ENCODE results near the gene SMIM35. TPM values are rescaled to one million over a fixed set of nuclear protein-coding genes. Genes with fewer than 3 reads are reported as not detected.

SMIM35 gene
- total RNA-seq, 1 experiment from 2014 or later = not detected

- Histone ChIP-seq H3K23me2 (ENCODE audit: insufficient read length, low read depth, low read length, poor library complexity, severe bottlenecking) (no peaks in the 10 kb centered on the region), H4K5ac (ENCODE audit: insufficient read length, low read depth, low read length) (no peak overlapping the region), H3K14ac (ENCODE audit: insufficient read depth, low read length) (no peak overlapping the region), H2AK5ac (ENCODE audit: insufficient read length, low read length) (no peak overlapping the region), H4K91ac (ENCODE audit: insufficient read length, low read depth, low read length) (no peak overlapping the region), H4K20me1 (ENCODE audit: control insufficient read depth, insufficient read depth, insufficient read length) (no peaks in the 10 kb centered on the region), H3K18ac (ENCODE audit: insufficient read length, low read depth, low read length) (no peak overlapping the region), H3K79me2 (ENCODE audit: insufficient read depth, low read length) (no peaks in the 10 kb centered on the region), H3K56ac (ENCODE audit: insufficient read length, low read depth, low read length) (no peak overlapping the region), H2BK120ac (ENCODE audit: low read depth, low read length, poor library complexity, severe bottlenecking) (no peak overlapping the region), H3K27ac (ENCODE audit: insufficient read length, low read depth, low read length) (no peak overlapping the region), H3K79me1 (ENCODE audit: insufficient read depth, low read depth, low read length, poor library complexity, severe bottlenecking) (no peaks in the 10 kb centered on the region), H2BK12ac (ENCODE audit: insufficient read length, low read depth, low read length) (no peak overlapping the region), H2BK15ac (ENCODE audit: low read depth, low read length) (no peak overlapping the region), H3K9me3 (ENCODE audit: control insufficient read depth, low read depth, low read length) (no peaks in the 10 kb centered on the region), H3K27me3 (ENCODE audit: insufficient read depth, low read length) (no peaks in the 10 kb centered on the region), H3K4me1 (ENCODE audit: insufficient read depth, low read length) (no peaks in the 10 kb centered on the region), H3K9ac (ENCODE audit: extremely low read depth, insufficient read length, low read length) (no peak overlapping the region), H2AFZ (ENCODE audit: low read length) (no peak overlapping the region), H2BK20ac (ENCODE audit: low read depth, low read length, poor library complexity, severe bottlenecking) (no peak overlapping the region), H2BK5ac (ENCODE audit: insufficient read length, low read length) (no peak overlapping the region), H3K4ac (ENCODE audit: low read depth, low read length) (no peak overlapping the region), H3K4me2 (ENCODE audit: insufficient read depth, insufficient read length, low read length) (no peak overlapping the region), H4K8ac (replicated peaks; ENCODE audit: insufficient read length, low read depth, low read length) (no peak overlapping the region), H3T11ph (ENCODE audit: low read length) (no peak overlapping the region), H3K23ac (ENCODE audit: insufficient read length, low read depth, low read length) (no peak overlapping the region)
- no peaks in the 10 kb centered on the region for H3K9me3 Mint-ChIP-seq
- peaks cover 14% of the 10 kb centered on the region for H3K27me3 Mint-ChIP-seq (ENCODE audit: low read depth)
- WGBS (ENCODE audit: extremely low coverage, insufficient read length, low lambda C conversion rate) = no CpG with 5 or more reads among the region's 6 CpGs
- no peak overlapping the region for H3K4me3 Mint-ChIP-seq
- H3K36me3 Mint-ChIP-seq (ENCODE audit: insufficient read depth in 1 of 3, low read depth in 3 of 3) = no peaks in the 10 kb centered on the region
- DNase-seq = no peak
- H3K27ac Mint-ChIP-seq = no peak overlapping the region
- H3K4me1 Mint-ChIP-seq = peaks cover 8 to 29% of the 10 kb centered on the region in 2 experiments
- no peak for TF ChIP-seq CTCF (conservative IDR thresholded peaks at IDR 0.05)
Measured at GRCh38 chr11:118061586-118062125, 25.1 kb downstream of the SMIM35 start.

Data from H9 (cell line).